ENCODE measurements around the gene AFF1.

GRCh38 chr4:87100168-87100567 lies 165.4 kb downstream of the AFF1 start:
- TF ChIP-seq CTCF (IDR thresholded peaks at IDR 0.05) (no peak), POLR2A (IDR thresholded peaks at IDR 0.05) (no peak)

All from uterus (tissue), 2 donors.